GM21528 (cell line): ENCODE results near the gene KSR1.
"Not testable (repeated sequence)": the region's sequence is repeated elsewhere in the genome, so short reads cannot be mapped to it uniquely, and the experiment has no call there.

Source experiments
- ATAC-seq: cut with Tn5 transposase; IDR thresholded peaks from one replicate; pipeline ENCODE4 v1.9.1; 2021; ENCODE audit warnings: mild to moderate bottlenecking, moderate library complexity; ENCODE audit not compliant: unreplicated experiment, low FRiP score

Gene KSR1

GRCh38 chr17:27668488-27668823 is 212.2 kb downstream of the KSR1 start:
- ATAC-seq, result no peak

GRCh38 chr17:27669136-27669535 is 212.9 kb downstream of the KSR1 start:
- no peak for ATAC-seq

- no peak for ATAC-seq
Measured at GRCh38 chr17:27669850-27670249, 213.6 kb downstream of the KSR1 start.

GRCh38 chr17:27670791-27671590 is 214.7 kb downstream of the KSR1 start:
- no peak for ATAC-seq

- no peak for ATAC-seq
Measured at GRCh38 chr17:27671591-27671910, 215.3 kb downstream of the KSR1 start.

GRCh38 chr17:27671977-27672480 is 215.8 kb downstream of the KSR1 start:
- ATAC-seq, result not testable (repeated sequence)

- no peak for ATAC-seq
Measured at GRCh38 chr17:27674335-27674734, 218.1 kb downstream of the KSR1 start.
